Testis (tissue), 2 donors: Measurements from ENCODE around the gene EPB41L2.

Experiments
- CTCF ChIP-seq, 3 experiments: fragments of 450-650 bp in 2 of 3; fragments of 200-600 bp in 1 of 3; sonication (generic) in 1 of 3; IDR thresholded peaks; one replicate each; pipeline ENCODE4 v1.5.1; 2016 to 2019; ENCODE audit warnings: antibody characterized with exemption in 3 of 3, mild to moderate bottlenecking in 2 of 3, moderate library complexity in 1 of 3
- POLR2A ChIP-seq: fragments of 450-650 bp; IDR thresholded peaks from one replicate; pipeline ENCODE4 v1.6.1; 2017; ENCODE audit warnings: antibody characterized with exemption, mild to moderate bottlenecking, moderate library complexity

DNA sequence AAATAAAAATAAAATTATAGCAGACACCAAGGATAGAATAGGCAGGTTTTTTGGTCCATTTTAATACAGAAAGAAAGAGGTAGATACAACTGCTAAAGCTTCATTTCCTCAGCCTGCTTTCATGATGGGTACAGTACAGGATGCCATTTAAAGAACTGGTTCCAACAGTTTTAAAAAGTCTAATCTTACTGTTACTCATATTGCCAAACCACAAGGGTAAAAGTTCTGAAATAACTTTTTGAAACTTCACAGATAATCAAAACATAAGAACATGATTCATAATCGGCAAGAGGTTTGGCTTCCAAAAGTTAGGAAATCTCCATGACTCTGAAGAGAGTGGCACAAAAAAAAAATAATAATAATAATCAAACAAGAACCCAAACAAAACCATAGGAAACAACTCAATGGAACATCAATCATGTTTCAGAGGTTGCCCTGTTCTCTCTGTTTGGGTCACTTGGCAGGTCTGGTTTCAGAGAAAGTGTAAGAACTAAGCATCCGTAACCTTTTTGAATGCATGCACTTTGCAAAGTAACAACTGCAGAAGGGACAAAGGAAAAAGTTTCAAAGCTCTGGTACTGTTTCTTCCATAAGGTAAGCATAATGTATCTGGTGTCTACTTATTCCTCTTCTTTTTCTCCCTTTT lies 156.2 kb downstream of the EPB41L2 start:
- TF ChIP-seq CTCF (IDR thresholded peaks at IDR 0.05), result no peak
- no peak for TF ChIP-seq POLR2A
